ENCODE results near the gene ZBTB7C. TPM values are rescaled to one million over a fixed set of nuclear protein-coding genes. Genes with fewer than 3 reads are reported as not detected.
"Not testable (repeated sequence)": the region's sequence is repeated elsewhere in the genome, so short reads cannot be mapped to it uniquely, and the experiment has no call there.

The ZBTB7C gene
- total RNA-seq, 2 experiments from 2014 or later = not detected

- no peaks in the 10 kb centered on the region for H3K9me3 Mint-ChIP-seq (ENCODE audit: low read depth)
- ATAC-seq (no peak), DNase-seq (no peak)
- intact Hi-C loops (cut with DNase I, micrococcal nuclease) = no loop called here
- no peaks in the 10 kb centered on the region for H3K4me1 Mint-ChIP-seq
- H3K27me3 Mint-ChIP-seq = peaks cover 3% of the 10 kb centered on the region
- H3K27ac Mint-ChIP-seq = no peak overlapping the region
- no peaks in the 10 kb centered on the region for H3K36me3 Mint-ChIP-seq (ENCODE audit: low read depth)
- ChIA-PET POLR2A (no interaction called here), CTCF (no interaction called here)
- H3K4me3 Mint-ChIP-seq = no peak overlapping the region
Measured at GRCh38 chr18:48284743-48285142, 124.4 kb downstream of the ZBTB7C start.

- H3K27ac Mint-ChIP-seq; intact Hi-C loops (cut with DNase I, micrococcal nuclease); H3K36me3 Mint-ChIP-seq (ENCODE audit: low read depth); H3K27me3 Mint-ChIP-seq; H3K4me3 Mint-ChIP-seq; ATAC-seq; CTCF ChIA-PET; H3K4me1 Mint-ChIP-seq; H3K9me3 Mint-ChIP-seq (ENCODE audit: low read depth); DNase-seq; POLR2A ChIA-PET: not testable (repeated sequence)
Measured at GRCh38 chr18:48284011-48284410, 125.2 kb downstream of the ZBTB7C start.

- DNase-seq; H3K27me3 Mint-ChIP-seq; H3K4me3 Mint-ChIP-seq; ATAC-seq; POLR2A ChIA-PET; H3K4me1 Mint-ChIP-seq; CTCF ChIA-PET; H3K9me3 Mint-ChIP-seq (ENCODE audit: low read depth); H3K36me3 Mint-ChIP-seq (ENCODE audit: low read depth); intact Hi-C loops (cut with DNase I, micrococcal nuclease); H3K27ac Mint-ChIP-seq: not testable (repeated sequence)
Measured at GRCh38 chr18:48281460-48281859, 127.7 kb downstream of the ZBTB7C start.

- Mint-ChIP-seq H3K9me3 (ENCODE audit: low read depth) (no peaks in the 10 kb centered on the region), H3K27ac (no peak overlapping the region), H3K36me3 (ENCODE audit: low read depth) (no peaks in the 10 kb centered on the region), H3K4me3 (no peak overlapping the region), H3K4me1 (no peaks in the 10 kb centered on the region), H3K27me3 (peaks cover 4% of the 10 kb centered on the region)
- ATAC-seq (no peak), DNase-seq (no peak)
- POLR2A ChIA-PET = no interaction called here
- CTCF ChIA-PET = no interaction called here
- intact Hi-C loops (cut with DNase I, micrococcal nuclease) = no loop called here
Measured at GRCh38 chr18:48279312-48279711, 129.9 kb downstream of the ZBTB7C start.

- ATAC-seq (no peak), DNase-seq (no peak)
- Mint-ChIP-seq H3K4me1 (no peaks in the 10 kb centered on the region), H3K9me3 (ENCODE audit: low read depth) (no peaks in the 10 kb centered on the region), H3K36me3 (ENCODE audit: low read depth) (no peaks in the 10 kb centered on the region), H3K4me3 (no peak overlapping the region), H3K27me3 (peaks cover 4% of the 10 kb centered on the region), H3K27ac (no peak overlapping the region)
- intact Hi-C loops (cut with DNase I, micrococcal nuclease) = no loop called here
- CTCF ChIA-PET = no interaction called here
- POLR2A ChIA-PET = no interaction called here
Measured at GRCh38 chr18:48278081-48278480, 131.1 kb downstream of the ZBTB7C start.

GRCh38 chr18:48274301-48274700 is 134.9 kb downstream of the ZBTB7C start:
- ChIA-PET POLR2A (no interaction called here), CTCF (no interaction called here)
- no peak overlapping the region for H3K27ac Mint-ChIP-seq
- ATAC-seq = no peak
- H3K36me3 Mint-ChIP-seq (ENCODE audit: low read depth) = no peaks in the 10 kb centered on the region
- DNase-seq = no peak
- intact Hi-C loops (cut with DNase I, micrococcal nuclease) = no loop called here
- peaks cover 7% of the 10 kb centered on the region for H3K27me3 Mint-ChIP-seq
- no peak overlapping the region for H3K4me3 Mint-ChIP-seq
- H3K4me1 Mint-ChIP-seq = no peaks in the 10 kb centered on the region
- no peaks in the 10 kb centered on the region for H3K9me3 Mint-ChIP-seq (ENCODE audit: low read depth)

- H3K4me1 Mint-ChIP-seq = no peaks in the 10 kb centered on the region
- no peaks in the 10 kb centered on the region for H3K36me3 Mint-ChIP-seq (ENCODE audit: low read depth)
- ChIA-PET CTCF (no interaction called here), POLR2A (no interaction called here)
- intact Hi-C loops (cut with DNase I, micrococcal nuclease) = no loop called here
- DNase-seq (no peak), ATAC-seq (no peak)
- no peak overlapping the region for H3K4me3 Mint-ChIP-seq
- no peaks in the 10 kb centered on the region for H3K9me3 Mint-ChIP-seq (ENCODE audit: low read depth)
- H3K27me3 Mint-ChIP-seq = peaks cover 5% of the 10 kb centered on the region
- no peak overlapping the region for H3K27ac Mint-ChIP-seq
Measured at GRCh38 chr18:48270929-48271328, 138.3 kb downstream of the ZBTB7C start.

GRCh38 chr18:48265328-48265727 is 143.9 kb downstream of the ZBTB7C start:
- Mint-ChIP-seq H3K9me3 (ENCODE audit: low read depth) (no peaks in the 10 kb centered on the region), H3K4me1 (no peaks in the 10 kb centered on the region), H3K36me3 (ENCODE audit: low read depth) (no peaks in the 10 kb centered on the region), H3K27ac (no peak overlapping the region), H3K27me3 (no peaks in the 10 kb centered on the region), H3K4me3 (no peak overlapping the region)
- intact Hi-C loops (cut with DNase I, micrococcal nuclease) = no loop called here
- DNase-seq (no peak), ATAC-seq (no peak)
- ChIA-PET CTCF (no interaction called here), POLR2A (no interaction called here)

- DNase-seq (no peak), ATAC-seq (no peak)
- CTCF ChIA-PET = no interaction called here
- POLR2A ChIA-PET = interaction anchor here (0.6 kb wide), 1 partner anchor 9 kb away, joined by 3 read pairs; no protein-coding TSS in a partner anchor
- H3K27me3 Mint-ChIP-seq = no peaks in the 10 kb centered on the region
- H3K36me3 Mint-ChIP-seq (ENCODE audit: low read depth) = no peaks in the 10 kb centered on the region
- no peak overlapping the region for H3K27ac Mint-ChIP-seq
- intact Hi-C loops (cut with DNase I, micrococcal nuclease) = no loop called here
- H3K9me3 Mint-ChIP-seq (ENCODE audit: low read depth) = no peaks in the 10 kb centered on the region
- H3K4me1 Mint-ChIP-seq = no peaks in the 10 kb centered on the region
- H3K4me3 Mint-ChIP-seq = no peak overlapping the region
Measured at GRCh38 chr18:48263914-48264902, 145.0 kb downstream of the ZBTB7C start.

- no peak for ATAC-seq
- Mint-ChIP-seq H3K9me3 (ENCODE audit: low read depth) (no peaks in the 10 kb centered on the region), H3K27me3 (peaks cover 1% of the 10 kb centered on the region), H3K36me3 (ENCODE audit: low read depth) (no peaks in the 10 kb centered on the region), H3K4me1 (no peaks in the 10 kb centered on the region), H3K27ac (no peak overlapping the region), H3K4me3 (no peak overlapping the region)
- DNase-seq = no peak
- intact Hi-C loops (cut with DNase I, micrococcal nuclease) = no loop called here
- CTCF ChIA-PET = no interaction called here
- POLR2A ChIA-PET = interaction anchor here (0.6 kb wide), 1 partner anchor 8 kb away, joined by 3 read pairs; no protein-coding TSS in a partner anchor
Measured at GRCh38 chr18:48263192-48263853, 145.9 kb downstream of the ZBTB7C start.

- ChIA-PET CTCF (no interaction called here), POLR2A (no interaction called here)
- Mint-ChIP-seq H3K27ac (no peak overlapping the region), H3K9me3 (ENCODE audit: low read depth) (peaks cover 5% of the 10 kb centered on the region), H3K27me3 (peaks cover 4% of the 10 kb centered on the region), H3K36me3 (ENCODE audit: low read depth) (no peaks in the 10 kb centered on the region), H3K4me3 (no peak overlapping the region), H3K4me1 (no peaks in the 10 kb centered on the region)
- no peak for DNase-seq
- no peak for ATAC-seq
- intact Hi-C loops (cut with DNase I, micrococcal nuclease) = no loop called here
Measured at GRCh38 chr18:48260237-48260636, 148.9 kb downstream of the ZBTB7C start.

- Mint-ChIP-seq H3K9me3 (ENCODE audit: low read depth) (peaks cover 5% of the 10 kb centered on the region), H3K27me3 (peaks cover 21% of the 10 kb centered on the region), H3K4me1 (no peaks in the 10 kb centered on the region), H3K36me3 (ENCODE audit: low read depth) (no peaks in the 10 kb centered on the region), H3K27ac (no peak overlapping the region), H3K4me3 (no peak overlapping the region)
- no peak for ATAC-seq
- ChIA-PET POLR2A (no interaction called here), CTCF (no interaction called here)
- intact Hi-C loops (cut with DNase I, micrococcal nuclease) = no loop called here
- DNase-seq = no peak
Measured at GRCh38 chr18:48256848-48257247, 152.3 kb downstream of the ZBTB7C start.

Measured in activated CD4-positive, alpha-beta T cell treated with anti-CD3 and anti-CD28 coated beads for 36 hours (primary cell).